Stromal cell of bone marrow (primary cell): ENCODE data around the gene WNT3.

Source experiments
- DNase-seq: peaks from one replicate; pipeline ENCODE4 v3.0.0-alpha.2; 2012; ENCODE audit warnings: low read depth

Gene WNT3

DNA sequence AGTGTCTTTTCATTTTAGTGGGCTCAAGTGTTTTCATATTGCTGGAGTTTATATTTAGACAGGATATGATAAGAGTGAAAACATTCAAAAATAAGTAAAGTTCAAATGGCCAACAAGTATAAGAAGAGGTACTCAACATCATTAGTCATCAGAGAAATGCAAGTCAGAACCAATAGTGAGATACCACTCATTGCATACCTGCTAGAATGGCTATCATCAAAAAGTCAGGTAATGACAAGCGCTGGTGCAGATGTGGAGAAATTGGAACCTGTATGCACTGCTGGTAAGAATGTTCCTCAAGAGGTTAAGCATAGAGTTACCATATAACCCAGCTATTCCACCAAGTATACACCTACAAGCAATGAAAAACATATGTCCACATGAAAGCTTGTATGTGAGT is 87.8 kb downstream of the WNT3 start:
- DNase-seq = no peak

DNA sequence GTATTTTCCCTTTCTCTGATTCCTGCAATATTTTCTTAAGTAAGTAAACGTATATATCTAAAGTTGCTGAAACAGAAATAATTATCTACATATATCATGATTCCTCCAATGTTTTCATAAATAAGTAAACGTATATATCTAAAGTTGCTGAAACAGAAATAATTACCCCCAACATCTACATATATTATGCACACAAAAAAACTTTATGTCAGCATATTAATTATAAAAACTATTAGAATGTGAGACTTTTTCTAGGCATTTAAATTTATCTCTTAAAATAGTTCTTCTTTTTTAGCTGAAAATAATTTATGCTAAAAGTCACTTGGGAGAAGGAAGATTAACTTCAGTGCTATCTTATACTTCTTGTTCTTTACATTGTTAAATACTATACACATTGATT is 88.5 kb downstream of the WNT3 start:
- DNase-seq = no peak

DNA sequence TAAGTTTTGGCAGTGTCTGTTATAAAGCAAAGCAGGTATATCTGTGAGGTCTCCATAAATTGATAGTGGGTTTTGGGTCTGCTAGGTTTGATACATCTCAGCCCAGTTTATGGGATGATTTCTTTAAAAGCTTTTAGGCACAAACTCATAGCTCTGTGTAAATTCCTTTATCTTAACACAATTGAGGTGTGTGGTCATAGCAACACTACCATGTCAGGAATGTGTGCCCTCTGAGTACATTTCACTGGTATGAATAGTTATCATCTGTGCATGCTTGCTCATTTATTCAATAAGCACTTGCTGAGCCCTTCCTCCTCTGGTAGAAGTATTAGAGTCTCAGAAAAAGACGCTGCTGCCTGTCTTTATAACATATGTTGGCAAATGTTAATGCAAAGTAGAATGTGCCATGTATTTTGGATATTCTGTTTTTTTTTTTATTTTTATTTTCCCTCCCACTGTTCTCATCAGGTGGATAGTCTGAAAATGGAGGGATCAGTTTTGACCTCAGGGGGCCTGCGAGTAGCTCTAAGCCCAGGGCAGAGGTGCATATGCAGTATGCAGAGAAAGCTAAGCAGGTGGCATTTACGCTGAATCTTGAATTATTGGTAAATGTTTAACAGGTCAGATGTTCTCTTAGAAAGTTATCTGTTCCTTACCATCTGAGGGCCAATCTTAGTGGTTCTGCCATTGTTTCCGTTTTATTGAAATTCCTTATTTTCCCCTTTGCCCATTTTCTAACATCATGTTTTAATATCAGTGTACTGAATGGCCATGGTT is 90.7 kb downstream of the WNT3 start:
- peak; percentile 15 for DNase-seq

DNA sequence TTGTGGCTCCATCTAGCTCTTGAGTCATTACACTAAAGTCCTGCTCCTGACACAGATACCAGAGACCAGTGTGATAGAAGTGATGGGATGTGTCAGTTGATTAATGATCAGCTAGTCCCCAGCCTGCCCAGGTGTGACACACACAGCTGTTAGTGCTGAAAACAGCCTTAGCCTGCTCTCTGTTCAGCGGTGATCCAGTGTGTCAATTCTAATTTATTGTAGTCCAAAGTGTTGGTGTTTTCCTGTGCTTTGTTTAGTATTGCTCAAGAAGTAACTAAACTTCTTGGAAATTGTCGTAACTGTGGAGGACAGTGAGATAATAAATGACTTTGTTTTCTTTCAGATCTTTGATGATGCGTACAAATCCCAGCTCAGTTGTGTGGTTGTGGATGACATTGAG is 92.3 kb downstream of the WNT3 start:
- DNase-seq = no peak

DNA sequence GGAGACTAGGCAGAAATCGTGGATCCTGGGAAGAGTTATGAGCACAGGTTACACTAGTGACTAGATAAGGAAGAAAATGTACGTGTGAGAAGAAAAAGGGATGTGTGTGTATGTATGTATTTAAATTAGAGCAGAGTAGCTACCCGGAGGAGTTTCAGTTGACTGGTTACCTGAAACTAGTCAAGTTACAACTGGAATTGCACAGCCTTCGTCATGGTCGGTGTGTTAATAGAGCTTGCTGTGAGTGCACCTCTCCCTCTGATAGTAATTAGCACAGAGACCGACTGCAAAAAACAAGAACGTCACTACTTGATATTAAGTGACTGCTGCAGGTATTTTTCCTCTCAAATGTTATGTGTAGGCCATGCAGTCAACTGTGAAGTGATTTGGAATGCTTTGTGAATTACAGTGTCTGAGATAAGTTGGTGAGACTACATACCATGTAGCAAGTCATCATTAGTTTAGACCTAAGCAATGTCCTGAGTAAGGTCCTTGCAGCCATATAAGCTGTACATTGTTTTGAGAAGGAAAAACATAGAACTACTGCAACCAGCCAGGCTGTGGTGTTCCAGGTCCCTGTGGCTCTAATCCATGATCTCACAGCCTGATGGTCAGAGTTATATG is 95.7 kb downstream of the WNT3 start:
- DNase-seq = no peak

DNA sequence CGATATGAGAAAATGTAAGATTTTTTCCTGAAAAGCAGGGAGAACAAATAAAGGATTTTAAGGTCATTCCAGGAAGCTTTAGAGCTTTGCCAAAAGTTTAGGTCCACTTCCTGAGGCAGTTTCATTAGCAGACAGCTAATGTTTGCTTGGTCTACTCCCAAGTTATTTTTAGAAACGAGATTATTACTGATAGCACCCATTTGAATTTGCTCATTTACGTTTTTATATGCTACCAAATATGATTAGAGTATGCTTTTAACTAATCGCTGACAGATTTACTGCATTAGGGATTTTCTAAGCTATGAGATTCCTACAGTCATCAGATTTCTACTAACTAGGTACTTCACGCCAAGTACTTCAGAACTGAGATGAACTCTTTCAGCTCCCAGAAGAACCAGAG is 98.1 kb downstream of the WNT3 start:
- DNase-seq = no peak

DNA sequence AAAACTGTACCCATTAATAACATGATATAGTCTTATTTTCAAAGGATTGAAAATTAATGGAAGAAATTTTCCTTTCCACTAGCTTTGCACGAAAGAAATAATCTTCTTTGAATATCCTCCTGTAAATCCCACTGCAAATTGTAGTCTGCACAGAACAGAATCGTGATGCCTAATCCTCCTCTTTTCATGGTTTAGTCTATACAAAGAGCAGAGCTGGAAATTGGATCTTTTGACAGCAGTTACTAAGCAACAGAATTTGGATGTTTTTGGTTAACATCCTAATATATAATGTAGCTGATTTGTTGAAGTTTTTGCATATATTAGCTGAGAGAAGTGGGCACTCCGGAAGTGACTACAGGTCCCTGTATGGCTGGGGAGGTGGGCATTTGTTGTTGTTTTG is 98.6 kb downstream of the WNT3 start:
- no peak for DNase-seq

DNA sequence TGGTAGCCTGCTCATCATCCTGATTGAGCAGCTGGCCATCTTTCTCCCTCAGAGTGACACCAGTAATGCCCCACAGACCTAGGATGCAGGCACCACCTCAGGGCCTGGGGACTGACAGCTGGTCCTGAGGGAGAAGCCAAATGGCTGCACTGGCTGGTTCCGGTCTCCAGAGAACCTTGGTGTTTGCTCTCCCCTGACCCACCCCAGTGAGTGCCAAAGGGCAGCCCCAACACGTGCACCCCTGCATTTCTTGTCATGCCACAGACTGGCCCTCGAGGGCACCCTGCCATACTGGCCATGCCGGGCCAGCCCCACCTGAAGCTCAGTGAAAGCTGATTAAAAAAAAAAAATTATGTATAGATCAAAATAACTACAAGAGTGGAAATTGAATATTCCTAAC is 100.5 kb downstream of the WNT3 start:
- DNase-seq = no peak
